Neural cell (in vitro differentiated cells): ENCODE measurements around the gene LHB. TPM values are rescaled to one million over a fixed set of nuclear protein-coding genes. Genes with fewer than 3 reads are reported as not detected.

Experiments
- H2AFZ ChIP-seq: fragments of 200-600, 300-800 bp; sonication (generic), shearing (Covaris generic); 2 replicates; pipeline ENCODE4 v1.6.0; 2014; ENCODE audit warnings: low read depth, mild to moderate bottlenecking, antibody characterized with exemption, low read length, moderate library complexity
- H3F3A ChIP-seq: fragments of 200-600 bp; shearing (Covaris generic); 2 replicates; pipeline ENCODE4 v1.6.1; 2016; ENCODE audit warnings: mild to moderate bottlenecking, moderate library complexity, mixed read lengths, antibody characterized with exemption, low read length; ENCODE audit not compliant: insufficient read depth, poor library complexity, severe bottlenecking
- H3K27ac ChIP-seq: fragments of 200-600, 300-800 bp; sonication (generic), shearing (Covaris generic); 2 replicates; pipeline ENCODE4 v1.5.1; 2014; ENCODE audit warnings: mild to moderate bottlenecking, low read length, moderate library complexity
- H3K27me3 ChIP-seq: fragments of 300-800, 200-600 bp; sonication (generic), shearing (Covaris generic); 2 replicates; pipeline ENCODE4 v1.6.0; 2014; ENCODE audit warnings: mild to moderate bottlenecking, low read depth, low read length, moderate library complexity; ENCODE audit not compliant: insufficient read depth
- H3K36me3 ChIP-seq: fragments of 300-800, 200-600 bp; sonication (generic), shearing (Covaris generic); 2 replicates; pipeline ENCODE4 v1.5.1; 2014; ENCODE audit warnings: mild to moderate bottlenecking, antibody characterized with exemption, low read length, moderate library complexity; ENCODE audit not compliant: insufficient read depth
- H3K4me2 ChIP-seq: fragments of 300-800, 200-600 bp; sonication (generic), shearing (Covaris generic); 2 replicates; pipeline ENCODE4 v1.6.0; 2014; ENCODE audit warnings: mild to moderate bottlenecking, low read length
- H3K4me3 ChIP-seq: fragments of 300-800, 200-600 bp; sonication (generic), shearing (Covaris generic); 2 replicates; pipeline ENCODE4 v1.5.1; 2014; ENCODE audit warnings: mild to moderate bottlenecking, low read length, moderate library complexity
- H3K79me2 ChIP-seq: fragments of 200-600 bp; shearing (Covaris generic); replicated peaks from 2 replicates; pipeline ENCODE4 v1.6.0; 2014; ENCODE audit warnings: mild to moderate bottlenecking, low read length, moderate library complexity; ENCODE audit not compliant: insufficient read depth
- H3K9ac ChIP-seq: fragments of 300-800, 200-600 bp; sonication (generic), shearing (Covaris generic); 2 replicates; pipeline ENCODE4 v1.6.1; 2016; ENCODE audit warnings: mild to moderate bottlenecking, low read length, mixed read lengths
- H3K9me2 ChIP-seq: fragments of 200-600 bp; shearing (Covaris generic); 2 replicates; pipeline ENCODE4 v1.6.1; 2016; ENCODE audit warnings: mild to moderate bottlenecking, low read length, mixed read lengths; ENCODE audit not compliant: insufficient read depth
- H3K9me3 ChIP-seq: fragments of 200-600, 300-800 bp; sonication (generic), shearing (Covaris generic); 2 replicates; pipeline ENCODE4 v1.6.1; 2016; ENCODE audit warnings: mild to moderate bottlenecking, mixed run types, low read length, moderate library complexity, mixed read lengths
- H4K20me1 ChIP-seq: fragments of 200-600 bp; shearing (Covaris generic); 2 replicates; pipeline ENCODE4 v1.6.1; 2016; ENCODE audit warnings: mild to moderate bottlenecking, mixed run types; ENCODE audit not compliant: insufficient read depth
- EZH2 ChIP-seq: fragments of 200-600, 300-800 bp; shearing (Covaris generic), sonication (generic); IDR thresholded peaks from 2 replicates; pipeline ENCODE4 v1.6.1; 2014; ENCODE audit warnings: antibody characterized with exemption, low read length, borderline replicate concordance, mild to moderate bottlenecking; ENCODE audit not compliant: insufficient read depth, poor library complexity, severe bottlenecking
- MXI1 ChIP-seq: fragments of 450-650 bp; conservative IDR thresholded peaks from 2 replicates; pipeline ENCODE4 v1.6.1; 2014; ENCODE audit warnings: antibody characterized with exemption, mild to moderate bottlenecking; ENCODE audit not compliant: poor library complexity, severe bottlenecking
- POLR2AphosphoS5 ChIP-seq: IDR thresholded peaks from 2 replicates; pipeline ENCODE4 v1.6.1; 2012
- RAD21 ChIP-seq: fragments of 450-650 bp; conservative IDR thresholded peaks from 2 replicates; pipeline ENCODE4 v1.6.1; 2014; ENCODE audit warnings: antibody characterized with exemption, mild to moderate bottlenecking, moderate library complexity
- SMC3 ChIP-seq: fragments of 450-650 bp; conservative IDR thresholded peaks from 2 replicates; pipeline ENCODE4 v1.6.1; 2014; ENCODE audit warnings: antibody characterized with exemption, mild to moderate bottlenecking, moderate library complexity; ENCODE audit not compliant: poor library complexity
- TAF1 ChIP-seq: IDR thresholded peaks from 2 replicates; pipeline ENCODE4 v1.6.1; 2012; ENCODE audit warnings: low read depth
- polyA plus RNA-seq: library from polyadenylated mRNA; depleted of rRNA; stranded (reverse); fragments of >200 nt; gene quantifications from 2 replicates; pipeline ENCODE4 v1.2.3, GENCODE V29; 2014
- TF ChIP-seq, protein P1 (sequence below): fragments of 450-650 bp; IDR thresholded peaks from 2 replicates; pipeline ENCODE4 v1.5.1; 2014; ENCODE audit warnings: antibody characterized with exemption, mild to moderate bottlenecking, moderate library complexity; ENCODE audit not compliant: poor library complexity, severe bottlenecking
- TF ChIP-seq, protein P2 (sequence below): IDR thresholded peaks from 2 replicates; pipeline ENCODE4 v1.6.1; 2012; ENCODE audit warnings: borderline replicate concordance

LHB gene
- polyA plus RNA-seq, 1 donor from 2014 or later: not detected

DNA sequence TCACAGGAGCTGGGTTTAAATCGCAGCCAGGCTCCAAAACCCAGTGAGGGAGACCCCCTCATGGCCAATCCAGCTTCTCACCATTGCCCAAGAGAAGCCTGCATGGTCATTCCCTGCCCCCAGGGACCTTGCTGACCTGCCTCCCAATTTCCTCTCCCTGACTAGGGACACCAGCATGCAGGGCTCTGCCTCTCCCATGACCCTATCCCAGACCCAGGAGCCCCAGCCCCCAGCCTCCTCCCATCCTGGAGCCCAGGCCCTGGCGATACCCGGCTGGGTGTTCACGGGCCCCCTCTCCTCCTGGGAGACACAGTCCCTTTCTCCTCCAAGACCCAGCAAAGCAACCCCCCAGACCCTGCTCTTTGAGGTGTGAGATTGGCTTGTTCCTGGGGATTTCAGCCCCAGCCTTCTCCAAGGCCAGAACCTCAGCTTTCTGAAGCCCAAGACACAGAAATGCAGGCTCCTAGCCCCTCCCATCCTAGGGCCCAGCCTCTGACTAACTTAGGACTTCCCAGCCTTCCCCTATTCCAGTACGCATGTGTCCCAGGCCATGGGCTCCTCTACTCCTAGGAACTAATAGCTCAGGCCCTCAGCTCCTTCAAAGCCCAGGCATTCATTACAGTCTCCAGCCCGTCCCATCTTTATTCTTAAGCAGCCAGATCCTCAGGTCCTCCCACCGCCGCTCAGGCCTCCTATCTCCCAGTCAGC lies 24.9 kb downstream of the LHB start:
- H3F3A ChIP-seq: peaks cover 4% of the 10 kb centered on the region
- TF ChIP-seq EZH2: no peak
- peak overlapping the region; percentile 46 for H2AFZ ChIP-seq
- H3K9me2 ChIP-seq: no peaks in the 10 kb centered on the region
- no peaks in the 10 kb centered on the region for H3K36me3 ChIP-seq
- no peaks in the 10 kb centered on the region for H3K9me3 ChIP-seq
- no peaks in the 10 kb centered on the region for H3K27me3 ChIP-seq
- peaks cover 21% of the 10 kb centered on the region for H3K79me2 ChIP-seq
- peak overlapping the region; percentile 87 for H3K9ac ChIP-seq
- H3K4me3 ChIP-seq: peak overlapping the region; percentile 78
- peak overlapping the region; percentile 79 for H3K27ac ChIP-seq
- no peaks in the 10 kb centered on the region for H4K20me1 ChIP-seq
- peak overlapping the region; percentile 59 for H3K4me2 ChIP-seq

DNA sequence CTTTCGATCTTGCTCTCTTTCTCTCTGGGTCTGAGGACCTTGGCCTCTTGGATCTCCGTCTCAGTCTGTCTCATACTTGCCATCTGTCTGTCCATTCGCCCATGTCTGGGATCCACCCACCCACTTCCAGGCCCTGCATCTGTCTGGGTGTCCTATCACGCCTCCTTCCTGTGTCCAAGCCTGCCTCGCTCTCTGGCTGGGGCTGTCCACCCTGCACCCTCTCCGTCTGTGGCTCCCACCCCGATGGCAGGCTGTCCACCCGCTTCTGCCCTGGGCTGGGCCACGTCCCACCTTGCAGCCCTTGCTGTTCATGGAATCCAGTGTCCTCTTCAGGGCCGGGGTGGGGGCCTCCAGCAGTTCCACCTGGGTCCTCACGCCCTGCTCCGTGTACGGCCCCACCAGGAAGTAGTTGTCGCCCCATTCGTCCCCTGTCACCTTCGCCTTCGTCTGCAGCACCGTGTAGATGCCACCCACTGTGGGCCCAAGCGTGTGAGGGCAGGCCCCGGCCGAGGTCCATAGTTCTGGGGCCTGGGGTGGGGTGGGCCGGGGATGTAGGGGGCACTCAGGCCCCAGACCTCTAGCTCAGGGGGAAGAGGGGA lies 25.8 kb downstream of the LHB start:
- H3K4me3 ChIP-seq: peak overlapping the region; percentile 78
- H4K20me1 ChIP-seq: no peaks in the 10 kb centered on the region
- no peak overlapping the region for H2AFZ ChIP-seq
- no peaks in the 10 kb centered on the region for H3K36me3 ChIP-seq
- H3K27me3 ChIP-seq: no peaks in the 10 kb centered on the region
- H3K9me3 ChIP-seq: no peaks in the 10 kb centered on the region
- TF ChIP-seq MXI1: no peak
- no peak for TF ChIP-seq TAF1
- no peak for TF ChIP-seq SMC3
- TF ChIP-seq, protein P1, sequence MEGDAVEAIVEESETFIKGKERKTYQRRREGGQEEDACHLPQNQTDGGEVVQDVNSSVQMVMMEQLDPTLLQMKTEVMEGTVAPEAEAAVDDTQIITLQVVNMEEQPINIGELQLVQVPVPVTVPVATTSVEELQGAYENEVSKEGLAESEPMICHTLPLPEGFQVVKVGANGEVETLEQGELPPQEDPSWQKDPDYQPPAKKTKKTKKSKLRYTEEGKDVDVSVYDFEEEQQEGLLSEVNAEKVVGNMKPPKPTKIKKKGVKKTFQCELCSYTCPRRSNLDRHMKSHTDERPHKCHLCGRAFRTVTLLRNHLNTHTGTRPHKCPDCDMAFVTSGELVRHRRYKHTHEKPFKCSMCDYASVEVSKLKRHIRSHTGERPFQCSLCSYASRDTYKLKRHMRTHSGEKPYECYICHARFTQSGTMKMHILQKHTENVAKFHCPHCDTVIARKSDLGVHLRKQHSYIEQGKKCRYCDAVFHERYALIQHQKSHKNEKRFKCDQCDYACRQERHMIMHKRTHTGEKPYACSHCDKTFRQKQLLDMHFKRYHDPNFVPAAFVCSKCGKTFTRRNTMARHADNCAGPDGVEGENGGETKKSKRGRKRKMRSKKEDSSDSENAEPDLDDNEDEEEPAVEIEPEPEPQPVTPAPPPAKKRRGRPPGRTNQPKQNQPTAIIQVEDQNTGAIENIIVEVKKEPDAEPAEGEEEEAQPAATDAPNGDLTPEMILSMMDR: no peak
- TF ChIP-seq RAD21: no peak
- no peak for TF ChIP-seq POLR2AphosphoS5
- no peaks in the 10 kb centered on the region for H3K9me2 ChIP-seq
- H3F3A ChIP-seq: peaks cover 4% of the 10 kb centered on the region
- H3K9ac ChIP-seq: no peak overlapping the region
- H3K4me2 ChIP-seq: no peak overlapping the region
- H3K79me2 ChIP-seq: peaks cover 20% of the 10 kb centered on the region
- no peak overlapping the region for H3K27ac ChIP-seq

DNA sequence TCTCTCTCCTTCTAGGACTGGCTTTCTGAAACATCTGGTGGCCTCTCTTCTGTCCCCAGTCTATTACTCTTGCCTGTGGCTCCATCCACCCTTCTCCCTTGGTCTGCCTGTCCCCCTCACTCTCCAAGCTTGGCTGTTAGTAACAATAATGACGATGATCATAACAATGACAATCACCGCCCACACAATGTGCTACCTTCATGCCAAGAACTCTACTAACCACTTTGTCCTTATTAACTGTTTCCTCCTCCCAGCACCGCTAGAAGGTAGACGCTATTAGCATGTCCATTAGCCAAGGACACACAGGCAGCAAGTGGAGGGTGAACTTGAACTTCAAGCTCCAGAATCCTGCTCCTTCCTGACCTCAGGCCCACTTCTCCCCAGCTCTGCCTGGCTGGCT lies 26.5 kb downstream of the LHB start:
- H3K4me2 ChIP-seq: no peak overlapping the region
- H3F3A ChIP-seq: peaks cover 4% of the 10 kb centered on the region
- no peaks in the 10 kb centered on the region for H3K9me2 ChIP-seq
- H3K9me3 ChIP-seq: no peaks in the 10 kb centered on the region
- H3K27ac ChIP-seq: no peak overlapping the region
- no peak overlapping the region for H2AFZ ChIP-seq
- no peaks in the 10 kb centered on the region for H3K27me3 ChIP-seq
- no peak overlapping the region for H3K4me3 ChIP-seq
- H3K36me3 ChIP-seq: no peaks in the 10 kb centered on the region
- H4K20me1 ChIP-seq: no peaks in the 10 kb centered on the region
- no peak overlapping the region for H3K9ac ChIP-seq
- peaks cover 17% of the 10 kb centered on the region for H3K79me2 ChIP-seq
- TF ChIP-seq, protein P2, sequence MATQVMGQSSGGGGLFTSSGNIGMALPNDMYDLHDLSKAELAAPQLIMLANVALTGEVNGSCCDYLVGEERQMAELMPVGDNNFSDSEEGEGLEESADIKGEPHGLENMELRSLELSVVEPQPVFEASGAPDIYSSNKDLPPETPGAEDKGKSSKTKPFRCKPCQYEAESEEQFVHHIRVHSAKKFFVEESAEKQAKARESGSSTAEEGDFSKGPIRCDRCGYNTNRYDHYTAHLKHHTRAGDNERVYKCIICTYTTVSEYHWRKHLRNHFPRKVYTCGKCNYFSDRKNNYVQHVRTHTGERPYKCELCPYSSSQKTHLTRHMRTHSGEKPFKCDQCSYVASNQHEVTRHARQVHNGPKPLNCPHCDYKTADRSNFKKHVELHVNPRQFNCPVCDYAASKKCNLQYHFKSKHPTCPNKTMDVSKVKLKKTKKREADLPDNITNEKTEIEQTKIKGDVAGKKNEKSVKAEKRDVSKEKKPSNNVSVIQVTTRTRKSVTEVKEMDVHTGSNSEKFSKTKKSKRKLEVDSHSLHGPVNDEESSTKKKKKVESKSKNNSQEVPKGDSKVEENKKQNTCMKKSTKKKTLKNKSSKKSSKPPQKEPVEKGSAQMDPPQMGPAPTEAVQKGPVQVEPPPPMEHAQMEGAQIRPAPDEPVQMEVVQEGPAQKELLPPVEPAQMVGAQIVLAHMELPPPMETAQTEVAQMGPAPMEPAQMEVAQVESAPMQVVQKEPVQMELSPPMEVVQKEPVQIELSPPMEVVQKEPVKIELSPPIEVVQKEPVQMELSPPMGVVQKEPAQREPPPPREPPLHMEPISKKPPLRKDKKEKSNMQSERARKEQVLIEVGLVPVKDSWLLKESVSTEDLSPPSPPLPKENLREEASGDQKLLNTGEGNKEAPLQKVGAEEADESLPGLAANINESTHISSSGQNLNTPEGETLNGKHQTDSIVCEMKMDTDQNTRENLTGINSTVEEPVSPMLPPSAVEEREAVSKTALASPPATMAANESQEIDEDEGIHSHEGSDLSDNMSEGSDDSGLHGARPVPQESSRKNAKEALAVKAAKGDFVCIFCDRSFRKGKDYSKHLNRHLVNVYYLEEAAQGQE: no peak
- TF ChIP-seq POLR2AphosphoS5 (no peak), MXI1 (no peak), SMC3 (no peak)
- TF ChIP-seq, protein P1: no peak
